Astrocyte (in vitro differentiated cells and primary cell): ENCODE measurements around the gene RABGAP1L.

Experiments used
- CTCF ChIP-seq: IDR thresholded peaks from 2 replicates; pipeline ENCODE4 v1.5.1; 2011; ENCODE audit warnings: low read depth, mild to moderate bottlenecking, inconsistent platforms, low read length, moderate library complexity; ENCODE audit not compliant: insufficient read depth
- EZH2 ChIP-seq: IDR thresholded peaks from 2 replicates; pipeline ENCODE4 v1.6.1; 2012; ENCODE audit warnings: mild to moderate bottlenecking, low read length, inconsistent platforms; ENCODE audit not compliant: insufficient read depth

GRCh38 chr1:174217248-174217647 is 57.9 kb downstream of the RABGAP1L start:
- no peak for TF ChIP-seq CTCF
- TF ChIP-seq EZH2: no peak
